Measurements from ENCODE around the gene RAP2C. TPM values are rescaled to one million over a fixed set of nuclear protein-coding genes. Genes with fewer than 3 reads are reported as not detected.
A peak's percentile ranks its signal among the peaks of the same experiment; 100 is the strongest.

Gene RAP2C
- total RNA-seq, 1 donor, result 72.9 TPM

DNA sequence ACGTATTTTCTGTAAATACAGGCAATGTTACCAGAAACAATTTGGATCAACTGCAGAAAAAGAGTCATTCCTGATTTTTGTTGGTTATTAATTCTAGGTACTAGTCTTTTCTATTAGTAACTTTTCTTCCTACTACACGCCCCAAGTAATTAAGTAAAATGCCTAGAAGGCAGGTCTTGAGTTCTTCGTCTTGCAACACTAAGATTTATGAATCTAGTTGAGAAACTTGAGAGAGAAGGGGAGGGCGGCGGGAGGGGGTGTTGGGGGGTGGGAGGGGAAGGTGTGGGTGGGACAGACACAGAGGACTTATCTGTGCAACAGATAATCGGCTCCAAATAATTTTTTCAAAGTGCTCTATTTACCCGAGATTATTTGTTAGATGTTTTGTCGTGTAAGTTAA is 3.0 kb downstream of the RAP2C start:
- H3K4me1 ChIP-seq (ENCODE audit: insufficient read depth, low read length), result peaks cover 30% of the 10 kb centered on the region
- no peaks in the 10 kb centered on the region for H3K9me3 ChIP-seq (ENCODE audit: low read depth, low read length)
- peak overlapping the region; percentile 73 for H3K4me3 ChIP-seq (ENCODE audit: low read length)
- H3K27me3 ChIP-seq (ENCODE audit: insufficient read depth, low read length), result no peaks in the 10 kb centered on the region

DNA sequence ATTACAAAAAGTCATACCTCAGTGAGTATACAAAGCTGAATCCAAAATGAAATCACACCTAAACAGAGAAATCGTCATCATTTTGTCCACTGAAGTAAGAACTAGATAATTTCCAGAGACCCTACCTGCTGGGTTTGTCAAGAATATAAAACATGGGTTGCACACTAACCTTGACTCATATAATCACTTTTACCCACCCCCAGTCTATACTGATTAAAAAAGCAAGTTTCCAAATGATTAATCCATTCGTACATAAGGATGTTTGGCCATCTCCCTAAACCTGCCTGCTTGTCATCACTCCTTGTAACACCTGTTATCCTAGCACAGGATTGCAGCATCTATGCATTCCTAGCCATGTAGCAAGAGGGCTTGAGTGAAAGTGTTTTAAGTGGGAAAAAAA is 4.7 kb downstream of the RAP2C start:
- no peak overlapping the region for H3K4me3 ChIP-seq (ENCODE audit: low read length)
- no peaks in the 10 kb centered on the region for H3K9me3 ChIP-seq (ENCODE audit: low read depth, low read length)
- no peaks in the 10 kb centered on the region for H3K27me3 ChIP-seq (ENCODE audit: insufficient read depth, low read length)
- peaks cover 36% of the 10 kb centered on the region for H3K4me1 ChIP-seq (ENCODE audit: insufficient read depth, low read length)

DNA sequence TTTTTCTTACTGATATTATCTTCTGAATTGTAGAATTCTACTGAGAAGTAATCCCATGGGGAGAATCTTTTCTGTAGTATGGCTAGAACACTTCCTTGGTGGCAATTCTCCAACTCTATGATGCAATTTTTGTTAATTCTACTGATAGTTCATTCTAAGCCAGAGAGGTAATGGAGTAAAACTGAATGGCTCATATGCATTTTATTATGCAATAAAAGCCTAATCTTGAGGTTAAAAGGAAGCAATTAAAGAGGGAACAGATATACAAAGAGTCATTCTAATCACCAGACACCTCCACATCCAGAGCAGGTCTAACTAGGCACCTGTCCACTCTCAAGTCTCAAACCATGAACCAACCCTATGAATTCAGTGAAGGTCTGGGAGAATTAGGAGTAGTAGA is 9.7 kb downstream of the RAP2C start:
- peaks cover 19% of the 10 kb centered on the region for H3K4me1 ChIP-seq (ENCODE audit: insufficient read depth, low read length)
- no peak overlapping the region for H3K4me3 ChIP-seq (ENCODE audit: low read length)
- no peaks in the 10 kb centered on the region for H3K27me3 ChIP-seq (ENCODE audit: insufficient read depth, low read length)
- H3K9me3 ChIP-seq (ENCODE audit: low read depth, low read length), result no peaks in the 10 kb centered on the region

DNA sequence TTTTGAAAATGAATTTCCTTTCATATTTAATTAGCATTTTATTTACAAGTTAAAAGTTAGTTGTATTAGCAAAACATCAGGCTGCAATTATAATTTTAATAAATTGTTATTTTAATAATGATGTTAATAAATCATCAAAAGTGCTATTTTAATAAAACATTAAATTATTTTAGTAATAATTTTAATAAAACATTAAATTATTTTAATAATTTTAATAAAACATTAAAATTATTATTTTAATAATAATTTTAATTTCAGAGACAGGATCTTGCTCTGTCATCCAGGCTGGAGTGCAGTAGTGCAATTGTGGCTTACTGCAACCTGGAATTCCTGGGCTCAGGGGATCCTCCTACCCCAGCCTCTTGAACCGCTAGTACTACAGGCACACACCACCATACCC is 10.8 kb downstream of the RAP2C start:
- no peaks in the 10 kb centered on the region for H3K9me3 ChIP-seq (ENCODE audit: low read depth, low read length)
- peaks cover 14% of the 10 kb centered on the region for H3K4me1 ChIP-seq (ENCODE audit: insufficient read depth, low read length)
- no peak overlapping the region for H3K4me3 ChIP-seq (ENCODE audit: low read length)
- H3K27me3 ChIP-seq (ENCODE audit: insufficient read depth, low read length), result no peaks in the 10 kb centered on the region

DNA sequence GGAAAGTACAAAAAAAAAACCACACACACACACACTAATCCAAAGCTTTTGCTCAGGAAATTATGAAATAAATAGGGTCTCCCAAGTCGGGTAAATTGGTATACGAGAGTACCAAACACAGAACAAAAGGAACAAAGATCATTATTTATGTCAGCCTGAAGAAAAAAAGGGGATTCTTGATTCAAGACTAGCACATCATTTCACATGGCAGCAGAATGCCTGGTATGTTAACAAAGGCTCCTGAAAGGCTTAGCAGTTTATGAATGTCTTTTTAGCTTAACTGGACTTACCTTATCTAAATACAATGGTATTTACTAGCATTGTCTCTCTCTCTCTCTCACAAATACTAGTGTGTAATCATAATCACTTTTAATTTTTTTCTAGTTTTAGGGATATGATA is 11.3 kb downstream of the RAP2C start:
- Histone ChIP-seq H3K4me1 (ENCODE audit: insufficient read depth, low read length) (peaks cover 13% of the 10 kb centered on the region), H3K4me3 (ENCODE audit: low read length) (no peak overlapping the region), H3K9me3 (ENCODE audit: low read depth, low read length) (no peaks in the 10 kb centered on the region), H3K27me3 (ENCODE audit: insufficient read depth, low read length) (no peaks in the 10 kb centered on the region)

DNA sequence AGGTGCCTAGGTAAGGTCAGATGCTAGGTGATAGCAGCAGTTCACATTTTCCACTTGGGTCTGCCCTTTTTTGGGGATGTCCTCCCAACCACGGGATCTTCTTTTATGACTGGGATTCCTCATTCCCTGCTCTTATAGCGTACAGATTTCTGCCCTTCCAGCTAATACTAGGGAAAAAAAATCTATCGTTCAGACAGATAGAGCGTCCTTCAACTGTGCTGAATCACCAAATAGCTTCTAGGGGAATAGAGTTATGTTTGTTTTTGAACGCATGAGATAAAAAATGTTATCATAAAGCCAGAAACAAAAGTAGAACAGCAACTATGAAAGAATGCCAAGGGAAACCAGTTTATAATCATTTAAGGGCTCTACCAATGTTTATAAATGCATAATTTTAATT is 13.0 kb downstream of the RAP2C start:
- Histone ChIP-seq H3K4me3 (ENCODE audit: low read length) (no peak overlapping the region), H3K9me3 (ENCODE audit: low read depth, low read length) (no peaks in the 10 kb centered on the region), H3K4me1 (ENCODE audit: insufficient read depth, low read length) (peaks cover 9% of the 10 kb centered on the region), H3K27me3 (ENCODE audit: insufficient read depth, low read length) (no peaks in the 10 kb centered on the region)

DNA sequence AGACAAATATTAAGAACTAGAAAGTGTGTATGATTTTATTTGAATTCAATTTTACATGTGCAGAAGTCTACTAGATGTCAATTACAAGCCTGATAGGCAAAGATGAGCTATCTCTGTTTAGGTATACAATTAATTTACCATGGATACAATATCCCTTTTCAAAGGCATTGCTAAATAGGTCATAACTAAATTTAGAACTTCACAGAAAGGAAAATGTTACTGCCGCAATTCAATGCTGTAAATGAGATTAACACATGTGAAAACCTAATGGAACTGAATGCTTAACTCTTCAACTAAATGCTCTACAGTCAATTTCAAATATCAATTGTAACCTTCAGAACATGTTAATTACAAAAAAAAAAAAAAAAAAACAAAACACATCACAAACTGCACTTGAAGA is 14.6 kb downstream of the RAP2C start:
- H3K27me3 ChIP-seq (ENCODE audit: insufficient read depth, low read length), result no peaks in the 10 kb centered on the region
- H3K4me1 ChIP-seq (ENCODE audit: insufficient read depth, low read length), result peaks cover 2% of the 10 kb centered on the region
- H3K9me3 ChIP-seq (ENCODE audit: low read depth, low read length), result no peaks in the 10 kb centered on the region
- H3K4me3 ChIP-seq (ENCODE audit: low read length), result no peak overlapping the region

DNA sequence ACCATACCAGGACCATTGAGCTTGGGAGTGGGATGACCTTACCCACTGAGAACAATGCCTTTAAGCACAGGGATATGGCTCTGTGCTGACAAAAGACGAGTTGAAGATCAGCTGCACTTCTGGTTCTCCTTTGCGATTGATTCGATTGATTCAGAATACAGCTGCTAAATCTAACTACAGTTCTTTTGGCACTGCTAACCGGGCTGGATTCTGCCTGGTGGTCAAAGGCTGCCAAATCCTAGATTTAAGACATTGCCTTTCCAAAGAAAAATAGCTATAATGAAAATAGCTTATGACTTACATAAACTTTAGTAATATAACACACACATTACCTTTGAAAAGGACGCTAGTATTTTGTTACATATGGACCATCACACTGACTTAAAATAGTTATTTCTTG is 18.3 kb downstream of the RAP2C start:
- H3K27me3 ChIP-seq (ENCODE audit: insufficient read depth, low read length), result no peaks in the 10 kb centered on the region
- H3K4me3 ChIP-seq (ENCODE audit: low read length), result no peak overlapping the region
- H3K4me1 ChIP-seq (ENCODE audit: insufficient read depth, low read length), result no peaks in the 10 kb centered on the region
- no peaks in the 10 kb centered on the region for H3K9me3 ChIP-seq (ENCODE audit: low read depth, low read length)

DNA sequence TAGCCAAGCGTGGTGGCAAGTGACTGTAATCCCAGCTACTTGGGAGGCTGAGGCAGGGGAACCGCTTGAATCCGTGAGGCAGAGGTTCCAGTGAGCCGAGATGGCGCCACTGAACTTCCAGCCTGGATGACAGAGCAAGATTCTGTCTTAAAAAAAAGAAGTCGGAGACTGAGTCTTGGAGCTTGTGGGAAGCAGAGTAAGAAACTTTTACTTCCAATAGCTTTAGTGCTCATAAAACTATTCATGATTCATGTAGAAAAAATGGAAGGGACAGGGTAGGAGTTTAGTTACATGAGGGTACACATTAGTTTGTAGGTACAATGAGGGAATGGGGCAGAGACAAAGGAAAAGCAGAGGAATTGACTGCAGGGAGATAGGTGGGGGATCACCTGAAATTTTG is 19.3 kb downstream of the RAP2C start:
- Histone ChIP-seq H3K4me3 (ENCODE audit: low read length) (no peak overlapping the region), H3K27me3 (ENCODE audit: insufficient read depth, low read length) (no peaks in the 10 kb centered on the region), H3K4me1 (ENCODE audit: insufficient read depth, low read length) (no peaks in the 10 kb centered on the region), H3K9me3 (ENCODE audit: low read depth, low read length) (no peaks in the 10 kb centered on the region)

DNA sequence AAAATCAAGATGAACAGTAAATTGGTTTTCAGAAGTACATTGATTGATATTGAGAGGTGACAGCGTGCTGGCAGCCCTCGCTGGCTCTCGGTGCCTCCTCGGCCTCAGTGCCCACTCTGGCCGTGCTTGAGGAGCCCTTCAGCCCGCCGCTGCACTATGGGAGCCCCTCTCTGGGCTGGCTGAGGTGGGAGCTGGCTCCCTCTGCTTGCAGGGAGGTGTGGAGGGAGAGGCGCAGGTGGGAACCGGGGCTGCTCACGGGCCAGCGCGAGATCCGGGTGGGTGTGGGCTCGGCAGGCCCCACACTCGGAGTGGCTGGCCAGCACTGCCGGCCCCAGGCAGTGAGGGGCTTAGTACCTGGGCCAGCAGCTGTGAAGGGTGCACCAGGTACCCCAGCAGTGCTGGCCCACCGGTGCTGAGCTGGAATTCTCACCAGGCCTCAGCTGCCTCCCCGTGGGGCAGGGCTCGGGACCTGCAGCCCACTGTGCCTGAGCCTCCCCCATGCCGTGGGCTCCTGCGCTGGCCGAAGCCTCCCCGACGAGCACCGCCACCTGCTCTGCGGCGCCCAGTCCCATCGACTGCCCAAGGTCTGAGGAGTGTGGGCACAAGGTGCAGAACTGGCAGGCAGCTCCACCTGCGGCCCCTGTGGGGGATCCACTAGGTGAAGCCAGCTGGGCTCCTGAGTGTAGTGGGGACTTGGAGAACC is 25.2 kb downstream of the RAP2C start:
- Histone ChIP-seq H3K27me3 (ENCODE audit: insufficient read depth, low read length) (no peaks in the 10 kb centered on the region), H3K4me1 (ENCODE audit: insufficient read depth, low read length) (no peaks in the 10 kb centered on the region), H3K4me3 (ENCODE audit: low read length) (no peak overlapping the region), H3K9me3 (ENCODE audit: low read depth, low read length) (no peaks in the 10 kb centered on the region)

DNA sequence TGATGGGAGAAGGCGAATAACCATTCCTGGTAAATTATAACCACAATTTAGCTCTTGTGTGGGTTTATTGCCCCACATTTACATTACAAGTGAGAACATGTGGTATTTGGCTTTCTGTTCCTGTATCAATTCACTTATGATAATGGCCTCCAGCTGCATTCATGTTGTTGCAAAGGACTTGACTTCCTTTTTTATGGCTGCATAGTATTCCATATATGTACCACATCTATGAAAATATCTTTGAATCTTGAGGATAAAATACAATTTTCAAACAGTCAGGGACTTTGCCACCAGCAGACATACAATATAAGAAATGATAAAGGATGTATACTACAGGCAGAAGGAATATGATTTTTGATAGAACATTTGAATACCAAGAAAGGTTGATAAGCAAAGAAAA is 27.3 kb downstream of the RAP2C start:
- H3K27me3 ChIP-seq (ENCODE audit: insufficient read depth, low read length), result no peaks in the 10 kb centered on the region
- no peaks in the 10 kb centered on the region for H3K9me3 ChIP-seq (ENCODE audit: low read depth, low read length)
- H3K4me3 ChIP-seq (ENCODE audit: low read length), result no peak overlapping the region
- H3K4me1 ChIP-seq (ENCODE audit: insufficient read depth, low read length), result no peaks in the 10 kb centered on the region

DNA sequence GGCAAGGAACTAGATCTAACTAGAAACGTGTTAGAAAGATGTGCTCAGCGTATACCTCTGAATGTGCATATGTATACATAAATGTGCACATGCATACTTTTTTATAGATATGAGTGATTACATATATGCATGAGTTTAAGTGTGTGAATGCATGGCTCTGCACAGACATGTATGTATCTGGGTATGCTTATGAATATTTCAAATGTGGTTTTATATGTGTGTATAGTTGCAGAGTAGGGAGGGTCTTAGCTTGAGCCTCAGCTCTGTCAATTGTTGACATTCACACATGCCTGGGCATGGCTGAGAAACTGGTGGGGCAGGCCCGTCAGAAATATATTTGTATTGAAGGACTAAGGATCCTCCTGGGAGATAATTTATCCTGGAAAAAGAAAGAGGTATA is 31.1 kb downstream of the RAP2C start:
- H3K27me3 ChIP-seq (ENCODE audit: insufficient read depth, low read length), result no peaks in the 10 kb centered on the region
- no peaks in the 10 kb centered on the region for H3K9me3 ChIP-seq (ENCODE audit: low read depth, low read length)
- no peaks in the 10 kb centered on the region for H3K4me1 ChIP-seq (ENCODE audit: insufficient read depth, low read length)
- no peak overlapping the region for H3K4me3 ChIP-seq (ENCODE audit: low read length)

DNA sequence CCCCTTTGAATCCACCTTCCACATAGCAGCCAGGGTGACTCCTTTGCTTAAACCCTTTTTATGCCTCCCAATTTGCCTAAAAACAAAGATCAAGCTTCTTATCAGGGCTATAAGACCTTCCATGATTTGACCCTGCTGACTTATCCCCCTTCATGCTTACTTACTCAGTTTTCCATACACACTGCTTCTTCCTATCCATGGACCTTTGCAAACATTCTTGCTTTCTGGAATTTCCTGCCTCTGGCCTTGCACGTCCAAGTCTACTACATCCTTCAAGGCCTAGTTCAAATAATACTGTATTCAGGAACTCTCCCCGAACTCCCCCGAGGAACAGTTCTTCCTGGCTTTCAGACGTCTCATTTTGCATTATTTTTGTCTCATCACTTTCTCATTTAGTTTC is 31.8 kb downstream of the RAP2C start:
- no peaks in the 10 kb centered on the region for H3K9me3 ChIP-seq (ENCODE audit: low read depth, low read length)
- no peaks in the 10 kb centered on the region for H3K27me3 ChIP-seq (ENCODE audit: insufficient read depth, low read length)
- H3K4me1 ChIP-seq (ENCODE audit: insufficient read depth, low read length), result no peaks in the 10 kb centered on the region
- no peak overlapping the region for H3K4me3 ChIP-seq (ENCODE audit: low read length)

DNA sequence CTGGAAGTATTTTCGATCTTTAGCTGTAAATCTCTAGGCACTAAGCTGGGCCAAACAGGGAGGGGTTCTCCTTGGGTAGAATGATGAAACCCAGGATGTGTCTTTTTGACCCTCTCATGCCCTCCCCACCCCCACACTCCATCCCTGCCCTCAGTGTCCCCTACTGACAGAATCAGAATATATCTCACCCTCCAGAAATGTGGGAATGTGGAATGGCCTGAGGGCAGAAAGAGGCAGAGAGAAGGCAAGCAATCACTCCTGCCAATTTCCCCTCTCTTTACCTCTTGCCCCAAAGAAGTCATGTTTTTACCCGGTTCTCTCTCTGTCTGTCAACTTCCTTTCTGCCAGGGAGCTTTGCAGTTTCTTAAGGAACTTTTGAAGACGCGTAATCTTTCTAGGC is 34.4 kb downstream of the RAP2C start:
- no peak overlapping the region for H3K4me3 ChIP-seq (ENCODE audit: low read length)
- no peaks in the 10 kb centered on the region for H3K4me1 ChIP-seq (ENCODE audit: insufficient read depth, low read length)
- H3K9me3 ChIP-seq (ENCODE audit: low read depth, low read length), result no peaks in the 10 kb centered on the region
- H3K27me3 ChIP-seq (ENCODE audit: insufficient read depth, low read length), result no peaks in the 10 kb centered on the region

DNA sequence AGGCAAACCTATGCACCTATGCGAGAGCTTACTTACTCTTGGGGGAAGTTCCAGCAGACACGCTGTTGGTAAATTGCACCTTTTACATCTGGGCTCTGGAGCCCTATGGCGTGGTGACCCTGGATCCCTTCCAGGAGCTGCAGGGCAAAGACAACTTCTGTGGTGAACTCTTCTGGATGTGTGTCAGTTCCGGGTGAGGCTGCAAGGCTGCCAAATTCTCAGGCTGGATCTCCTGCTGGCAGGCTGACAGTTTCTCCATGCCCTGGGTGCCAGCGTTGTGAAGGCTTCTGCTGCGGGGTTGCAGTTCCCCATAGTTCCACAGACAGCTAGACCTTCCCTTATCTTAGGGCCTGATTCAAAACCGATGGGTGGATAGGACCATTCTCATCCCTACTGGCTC is 37.9 kb downstream of the RAP2C start:
- Histone ChIP-seq H3K4me3 (ENCODE audit: low read length) (no peak overlapping the region), H3K27me3 (ENCODE audit: insufficient read depth, low read length) (no peaks in the 10 kb centered on the region), H3K9me3 (ENCODE audit: low read depth, low read length) (no peaks in the 10 kb centered on the region), H3K4me1 (ENCODE audit: insufficient read depth, low read length) (no peaks in the 10 kb centered on the region)

DNA sequence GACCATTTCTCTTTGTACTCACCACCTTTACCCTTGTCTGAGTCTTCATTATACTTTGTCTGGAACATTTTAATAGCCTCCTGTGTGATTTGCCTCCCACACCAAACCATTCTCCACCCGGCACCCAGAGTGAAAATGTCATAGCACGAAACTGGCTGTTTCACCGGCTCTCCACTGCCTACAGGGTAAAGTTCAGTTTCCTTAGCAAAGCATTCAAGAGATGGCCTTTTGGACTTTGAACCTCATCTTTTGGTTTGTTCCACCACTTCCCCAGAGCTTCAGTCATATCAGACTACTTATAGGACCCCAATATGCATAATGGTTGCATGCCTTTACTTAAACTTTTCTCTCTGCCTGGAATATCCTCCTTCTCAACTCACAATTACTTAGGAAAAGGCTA is 38.3 kb downstream of the RAP2C start:
- Histone ChIP-seq H3K4me3 (ENCODE audit: low read length) (no peak overlapping the region), H3K9me3 (ENCODE audit: low read depth, low read length) (no peaks in the 10 kb centered on the region), H3K27me3 (ENCODE audit: insufficient read depth, low read length) (no peaks in the 10 kb centered on the region), H3K4me1 (ENCODE audit: insufficient read depth, low read length) (no peaks in the 10 kb centered on the region)
